Testis (tissue), 3 donors: Measurements from ENCODE around the gene PIEZO2. TPM values are rescaled to one million over a fixed set of nuclear protein-coding genes. Genes with fewer than 3 reads are reported as not detected.

Experiments used
- DNase-seq: peaks from one replicate; pipeline ENCODE4 v3.0.0-alpha.2; 2019
- H3K27ac ChIP-seq, 2 donors: fragments of 200-600 bp; sonication (generic); one replicate each; pipeline ENCODE4 v1.5.1; 2019
- H3K27me3 ChIP-seq: fragments of 200-600 bp; sonication (generic); one replicate; pipeline ENCODE4 v1.5.1; 2019
- H3K36me3 ChIP-seq: fragments of 200-600 bp; sonication (generic); one replicate; pipeline ENCODE4 v1.5.1; 2017; ENCODE audit warnings: low read depth; ENCODE audit errors: missing control alignments
- H3K4me1 ChIP-seq: fragments of 200-600 bp; sonication (generic); one replicate; pipeline ENCODE4 v1.5.1; 2019
- H3K4me3 ChIP-seq, 2 donors: fragments of 200-600 bp; sonication (generic); one replicate each; pipeline ENCODE4 v1.5.1; 2017 to 2019
- H3K9me3 ChIP-seq: fragments of 200-600 bp; sonication (generic); one replicate; pipeline ENCODE4 v1.5.1; 2017
- CTCF ChIP-seq, 3 experiments: fragments of 450-650 bp in 2 of 3; fragments of 200-600 bp in 1 of 3; sonication (generic) in 1 of 3; IDR thresholded peaks; one replicate each; pipeline ENCODE4 v1.5.1; 2016 to 2019; ENCODE audit warnings: antibody characterized with exemption in 3 of 3, mild to moderate bottlenecking in 2 of 3, moderate library complexity in 1 of 3
- POLR2A ChIP-seq: fragments of 450-650 bp; IDR thresholded peaks from one replicate; pipeline ENCODE4 v1.6.1; 2017; ENCODE audit warnings: antibody characterized with exemption, mild to moderate bottlenecking, moderate library complexity
- WGBS, 2 donors: methylation state at CpG; one replicate each; pipeline ENCODE4 v1.1.5; 2018; 5-methylcytosine and 5-hydroxymethylcytosine counted together
- intact Hi-C: fragments of 100-400 bp; cut with DNase I; formaldehyde crosslinking; loops from one replicate; pipeline ENCODE4 v1.15.1; 2023; ENCODE audit warnings: low total_unique reads
- polyA plus RNA-seq: library from polyadenylated mRNA; stranded (reverse); fragments of 350-450 nt; fragmentation: Illumina TruSeq; extraction: RNeasy Lipid Tissue Mini Kit (QIAGEN cat#74804); gene quantifications from one replicate; pipeline ENCODE4 v1.2.3, GENCODE V29; 2014; ENCODE audit warnings: low read depth, low replicate concordance; ENCODE audit not compliant: insufficient read depth
- total RNA-seq, 2 donors: library from RNA; depleted of rRNA; stranded (reverse); fragments of >200 nt; gene quantifications; one replicate each; pipeline ENCODE4 v1.2.3, GENCODE V29; 2016

The PIEZO2 gene
- total and polyA plus RNA-seq, 3 donors from 2014 or later: 2.3 to 3.5 (median 3.0) TPM

GRCh38 chr18:10707294-10707693, 442.1 kb downstream of the PIEZO2 start:
- H3K4me1 ChIP-seq: no peaks in the 10 kb centered on the region
- H3K27ac ChIP-seq: no peak overlapping the region
- no peaks in the 10 kb centered on the region for H3K27me3 ChIP-seq
- H3K36me3 ChIP-seq: no peaks in the 10 kb centered on the region
- TF ChIP-seq CTCF (IDR thresholded peaks at IDR 0.05): no peak
- no peak for TF ChIP-seq POLR2A
- H3K4me3 ChIP-seq: no peak overlapping the region
- H3K9me3 ChIP-seq: no peaks in the 10 kb centered on the region
- WGBS, 2 donors: 85 to 86% methylated on average over 6 of the region's 6 CpGs
- intact Hi-C loops: no loop called here
- no peak for DNase-seq

GRCh38 chr18:10705786-10706185, 443.6 kb downstream of the PIEZO2 start:
- 60 to 65% methylated on average over 3 of the region's 3 CpGs for WGBS, 2 donors
- TF ChIP-seq POLR2A (no peak), CTCF (IDR thresholded peaks at IDR 0.05) (no peak)
- intact Hi-C loops: no loop called here
- Histone ChIP-seq H3K4me3 (no peak overlapping the region), H3K27ac (no peak overlapping the region), H3K9me3 (no peaks in the 10 kb centered on the region), H3K27me3 (no peaks in the 10 kb centered on the region), H3K36me3 (no peaks in the 10 kb centered on the region), H3K4me1 (no peaks in the 10 kb centered on the region)
- no peak for DNase-seq

- intact Hi-C loops: no loop called here
- DNase-seq: no peak
- 86 to 88% methylated on average over 9 to 17 of the region's 17 CpGs for WGBS, 2 donors
- Histone ChIP-seq H3K4me3 (no peak overlapping the region), H3K36me3 (no peaks in the 10 kb centered on the region), H3K4me1 (no peaks in the 10 kb centered on the region), H3K9me3 (no peaks in the 10 kb centered on the region), H3K27ac (no peak overlapping the region), H3K27me3 (no peaks in the 10 kb centered on the region)
- TF ChIP-seq POLR2A (no peak), CTCF (IDR thresholded peaks at IDR 0.05) (no peak)
Observed at GRCh38 chr18:10705291-10705690, 444.1 kb downstream of the PIEZO2 start.

- H3K27ac ChIP-seq: no peak overlapping the region
- no peak for TF ChIP-seq CTCF (IDR thresholded peaks at IDR 0.05)
- TF ChIP-seq POLR2A: no peak
- WGBS, 2 donors: 88 to 92% methylated on average over 8 of the region's 8 CpGs
Observed at GRCh38 chr18:10702206-10702605, 447.2 kb downstream of the PIEZO2 start.

GRCh38 chr18:10690366-10690765, 459.0 kb downstream of the PIEZO2 start:
- DNase-seq: no peak
- TF ChIP-seq POLR2A (no peak), CTCF (IDR thresholded peaks at IDR 0.05) (no peak)
- 50 to 65% methylated on average over 7 of the region's 7 CpGs for WGBS, 2 donors
- Histone ChIP-seq H3K9me3 (no peaks in the 10 kb centered on the region), H3K4me1 (no peaks in the 10 kb centered on the region), H3K27ac (no peak overlapping the region), H3K27me3 (no peaks in the 10 kb centered on the region), H3K4me3 (no peak overlapping the region), H3K36me3 (no peaks in the 10 kb centered on the region)
- intact Hi-C loops: no loop called here

More at GRCh38 chr18:10702206-10702605, 447.2 kb downstream of the PIEZO2 start:
- intact Hi-C loops: no loop called here
- DNase-seq: no peak
- Histone ChIP-seq H3K9me3 (no peaks in the 10 kb centered on the region), H3K27me3 (no peaks in the 10 kb centered on the region), H3K36me3 (no peaks in the 10 kb centered on the region), H3K4me3 (no peak overlapping the region), H3K4me1 (no peaks in the 10 kb centered on the region)
